Neural cell (in vitro differentiated cells): ENCODE data around the gene RUNX1.

Experiments
- EP300 ChIP-seq: fragments of 450-650 bp; conservative IDR thresholded peaks from 2 replicates; pipeline ENCODE4 v1.6.1; 2014; ENCODE audit warnings: antibody characterized with exemption, mild to moderate bottlenecking, moderate library complexity; ENCODE audit not compliant: poor library complexity, severe bottlenecking
- EZH2 ChIP-seq: fragments of 200-600, 300-800 bp; shearing (Covaris generic), sonication (generic); IDR thresholded peaks from 2 replicates; pipeline ENCODE4 v1.6.1; 2014; ENCODE audit warnings: antibody characterized with exemption, low read length, borderline replicate concordance, mild to moderate bottlenecking; ENCODE audit not compliant: insufficient read depth, poor library complexity, severe bottlenecking
- MXI1 ChIP-seq: fragments of 450-650 bp; conservative IDR thresholded peaks from 2 replicates; pipeline ENCODE4 v1.6.1; 2014; ENCODE audit warnings: antibody characterized with exemption, mild to moderate bottlenecking; ENCODE audit not compliant: poor library complexity, severe bottlenecking
- POLR2AphosphoS5 ChIP-seq: IDR thresholded peaks from 2 replicates; pipeline ENCODE4 v1.6.1; 2012
- RAD21 ChIP-seq: fragments of 450-650 bp; conservative IDR thresholded peaks from 2 replicates; pipeline ENCODE4 v1.6.1; 2014; ENCODE audit warnings: antibody characterized with exemption, mild to moderate bottlenecking, moderate library complexity
- SMC3 ChIP-seq: fragments of 450-650 bp; conservative IDR thresholded peaks from 2 replicates; pipeline ENCODE4 v1.6.1; 2014; ENCODE audit warnings: antibody characterized with exemption, mild to moderate bottlenecking, moderate library complexity; ENCODE audit not compliant: poor library complexity
- TAF1 ChIP-seq: IDR thresholded peaks from 2 replicates; pipeline ENCODE4 v1.6.1; 2012; ENCODE audit warnings: low read depth
- TF ChIP-seq, protein P1 (sequence below): fragments of 450-650 bp; IDR thresholded peaks from 2 replicates; pipeline ENCODE4 v1.5.1; 2014; ENCODE audit warnings: antibody characterized with exemption, mild to moderate bottlenecking, moderate library complexity; ENCODE audit not compliant: poor library complexity, severe bottlenecking

DNA sequence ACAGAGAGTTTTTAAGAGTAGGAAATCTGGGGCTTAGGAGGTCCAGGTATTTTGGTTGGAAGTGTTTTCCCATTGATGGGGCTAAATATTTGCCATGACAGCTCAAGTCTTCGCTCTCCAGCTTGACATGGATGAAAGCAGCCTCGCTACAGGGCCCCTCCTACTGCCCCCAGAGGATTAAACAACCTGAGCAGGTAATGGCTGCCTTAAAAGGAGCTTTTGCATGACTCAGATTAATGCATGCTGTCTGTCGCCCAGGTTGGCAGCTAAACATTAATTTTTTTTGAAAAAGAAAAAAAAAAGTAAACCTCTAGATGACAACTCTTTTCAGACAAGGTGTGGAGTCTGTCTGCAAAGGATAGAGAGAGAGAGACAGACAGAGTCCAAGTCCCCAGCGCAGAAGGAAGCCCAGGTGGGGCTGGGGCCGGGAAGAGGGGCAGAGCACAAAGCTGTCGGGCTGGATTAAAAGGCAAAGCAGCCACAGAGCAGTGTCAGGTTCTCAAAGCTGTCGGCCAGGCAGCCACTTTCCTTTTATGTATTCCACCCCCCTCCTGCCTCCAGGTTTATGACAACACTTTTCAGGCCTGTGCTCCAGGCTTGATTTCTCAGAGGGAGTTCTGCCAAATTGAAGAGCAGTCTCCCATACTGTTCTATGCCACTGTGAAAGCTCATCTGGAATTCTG, 252.4 kb downstream of the RUNX1 start:
- TF ChIP-seq, protein P1, sequence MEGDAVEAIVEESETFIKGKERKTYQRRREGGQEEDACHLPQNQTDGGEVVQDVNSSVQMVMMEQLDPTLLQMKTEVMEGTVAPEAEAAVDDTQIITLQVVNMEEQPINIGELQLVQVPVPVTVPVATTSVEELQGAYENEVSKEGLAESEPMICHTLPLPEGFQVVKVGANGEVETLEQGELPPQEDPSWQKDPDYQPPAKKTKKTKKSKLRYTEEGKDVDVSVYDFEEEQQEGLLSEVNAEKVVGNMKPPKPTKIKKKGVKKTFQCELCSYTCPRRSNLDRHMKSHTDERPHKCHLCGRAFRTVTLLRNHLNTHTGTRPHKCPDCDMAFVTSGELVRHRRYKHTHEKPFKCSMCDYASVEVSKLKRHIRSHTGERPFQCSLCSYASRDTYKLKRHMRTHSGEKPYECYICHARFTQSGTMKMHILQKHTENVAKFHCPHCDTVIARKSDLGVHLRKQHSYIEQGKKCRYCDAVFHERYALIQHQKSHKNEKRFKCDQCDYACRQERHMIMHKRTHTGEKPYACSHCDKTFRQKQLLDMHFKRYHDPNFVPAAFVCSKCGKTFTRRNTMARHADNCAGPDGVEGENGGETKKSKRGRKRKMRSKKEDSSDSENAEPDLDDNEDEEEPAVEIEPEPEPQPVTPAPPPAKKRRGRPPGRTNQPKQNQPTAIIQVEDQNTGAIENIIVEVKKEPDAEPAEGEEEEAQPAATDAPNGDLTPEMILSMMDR: no peak
- no peak for TF ChIP-seq SMC3
- TF ChIP-seq MXI1: no peak
- TF ChIP-seq EP300: peak; percentile 70
- no peak for TF ChIP-seq EZH2
- no peak for TF ChIP-seq TAF1
- peak; percentile 57 for TF ChIP-seq POLR2AphosphoS5
- no peak for TF ChIP-seq RAD21
